HL-60 (cell line): Measurements from ENCODE around the gene GRSF1.
"Not testable (repeated sequence)": the region's sequence is repeated elsewhere in the genome, so short reads cannot be mapped to it uniquely, and the experiment has no call there.

ENCODE experiments used
- DNase-seq, 2 experiments: peaks; one replicate each; pipeline ENCODE4 v3.0.0-alpha.2; 2010 to 2020; ENCODE audit warnings: low read depth in 1 of 2, low spot score in 1 of 2
- H3K27ac ChIP-seq: fragments of 250-450 bp; sonication (Bioruptor Pico); replicated peaks from 2 replicates; pipeline ENCODE4 v1.5.1; 2020; ENCODE audit warnings: mild to moderate bottlenecking, moderate library complexity
- H3K27me3 ChIP-seq: fragments of 250-450 bp; sonication (Bioruptor Pico); 2 replicates; pipeline ENCODE4 v1.5.1; 2021; ENCODE audit warnings: mild to moderate bottlenecking, moderate library complexity; ENCODE audit not compliant: insufficient read depth, poor library complexity, severe bottlenecking
- H3K4me3 ChIP-seq: replicated peaks from 2 replicates; pipeline ENCODE4 v1.5.1; 2011; ENCODE audit warnings: mild to moderate bottlenecking, control low read depth, low read length; ENCODE audit not compliant: insufficient read depth
- CTCF ChIP-seq: IDR thresholded peaks from one replicate; pipeline ENCODE4 v1.5.1; 2011; ENCODE audit warnings: low read length, control low read depth, inconsistent platforms; ENCODE audit not compliant: insufficient read depth
- GABPA ChIP-seq: IDR thresholded peaks from 2 replicates; pipeline ENCODE4 v1.6.1; 2012; ENCODE audit warnings: low read depth
- POLR2AphosphoS5 ChIP-seq: IDR thresholded peaks from 2 replicates; pipeline ENCODE4 v1.6.1; 2012; ENCODE audit warnings: low read depth
- REST ChIP-seq: IDR thresholded peaks from 2 replicates; pipeline ENCODE4 v1.6.1; 2012; ENCODE audit warnings: low read depth; ENCODE audit not compliant: insufficient replicate concordance
- SPI1 ChIP-seq: IDR thresholded peaks from 2 replicates; pipeline ENCODE4 v1.6.1; 2012; ENCODE audit warnings: low read depth, mild to moderate bottlenecking, borderline replicate concordance

Gene GRSF1

DNA sequence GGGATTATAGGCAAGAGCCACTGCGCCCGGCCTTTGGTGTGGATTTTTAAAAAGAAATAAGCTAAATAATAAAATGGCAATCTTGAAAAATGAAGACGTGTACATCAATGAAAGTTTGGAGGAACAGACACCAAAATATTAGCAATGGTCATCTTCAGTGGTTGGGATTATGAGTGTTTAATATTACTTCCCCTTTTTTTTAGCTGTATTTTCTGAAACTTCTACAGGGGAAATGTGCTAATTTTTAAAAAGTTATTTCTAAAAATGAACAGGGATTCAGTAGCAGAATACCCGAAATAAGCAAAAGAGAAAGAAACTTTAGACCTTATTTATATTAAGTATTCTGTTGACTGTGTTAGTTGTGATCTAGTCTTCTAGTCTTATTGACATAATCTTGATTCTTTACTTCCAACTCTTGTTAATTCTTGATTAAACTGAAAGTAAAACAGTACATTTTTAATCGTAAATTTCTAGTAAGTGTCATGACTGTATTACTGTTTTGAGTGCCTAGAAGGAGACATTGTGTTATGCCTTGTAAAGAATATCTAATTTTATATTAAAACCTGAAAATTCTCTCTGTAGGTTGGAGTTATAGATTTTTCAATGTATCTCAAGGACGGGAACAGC lies 66.6 kb downstream of the GRSF1 start:
- Histone ChIP-seq H3K4me3 (no peak overlapping the region), H3K27me3 (no peaks in the 10 kb centered on the region), H3K27ac (no peak overlapping the region)
- TF ChIP-seq REST (no peak), SPI1 (no peak), GABPA (no peak)
- DNase-seq = no peak

DNA sequence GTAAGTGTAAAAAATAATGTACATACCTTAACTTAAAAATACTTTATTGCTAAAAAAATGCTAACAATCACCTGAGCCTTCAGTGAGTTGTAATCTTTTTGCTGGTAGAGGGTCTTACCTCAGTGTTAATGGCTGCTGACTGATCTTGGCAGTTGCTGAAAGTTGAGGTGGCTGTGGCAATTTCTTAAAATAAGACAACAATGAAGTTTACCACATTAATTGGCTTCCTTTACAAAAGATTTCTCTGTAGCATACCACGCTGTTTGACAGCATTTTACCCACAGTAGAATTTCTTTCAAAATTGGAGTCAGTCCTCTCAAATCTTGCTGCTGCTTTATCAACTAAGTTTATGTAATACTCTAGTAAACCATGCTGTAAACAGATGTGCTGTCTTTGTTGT lies 70.3 kb downstream of the GRSF1 start:
- H3K4me3 ChIP-seq, H3K27ac ChIP-seq: not testable (repeated sequence)

DNA sequence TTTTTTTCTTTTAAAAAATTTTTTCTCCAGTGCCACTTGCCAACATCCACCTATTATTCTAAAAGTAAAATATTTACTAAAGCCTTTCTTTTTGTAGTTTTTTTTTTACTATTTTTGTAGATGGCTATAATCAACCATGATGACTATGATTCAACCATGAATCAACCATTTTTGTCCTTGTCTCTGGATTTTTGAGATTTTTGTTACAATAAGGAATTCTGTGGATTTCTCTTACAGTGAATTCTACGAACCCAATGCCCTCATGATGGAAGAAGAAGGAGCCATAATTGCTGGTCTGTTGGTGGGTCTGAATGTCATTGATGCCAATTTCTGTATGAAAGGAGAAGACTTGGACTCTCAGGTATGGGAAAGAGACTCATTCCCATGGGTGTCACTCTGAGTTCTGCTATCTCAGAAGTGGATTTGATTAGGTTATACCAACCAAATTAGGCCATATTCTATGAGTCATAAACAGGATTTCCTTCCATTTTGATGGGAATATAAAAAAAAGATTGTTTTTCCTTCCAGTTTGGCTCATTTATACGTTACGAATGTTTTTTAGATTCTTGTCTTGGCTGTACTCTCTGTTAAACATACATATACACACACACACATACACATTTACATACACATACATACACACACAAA lies 71.3 kb downstream of the GRSF1 start:
- no peak for DNase-seq
- TF ChIP-seq POLR2AphosphoS5 (no peak), CTCF (no peak), SPI1 (no peak), REST (no peak), GABPA (no peak)
- no peaks in the 10 kb centered on the region for H3K27me3 ChIP-seq
- no peak overlapping the region for H3K4me3 ChIP-seq
- no peak overlapping the region for H3K27ac ChIP-seq

More for the DNA sequence above, 70.3 kb downstream of the GRSF1 start:
- not testable (repeated sequence) for DNase-seq, H3K27me3 ChIP-seq
